ENCODE results near the gene PPP1CC.

PPP1CC gene

DNA sequence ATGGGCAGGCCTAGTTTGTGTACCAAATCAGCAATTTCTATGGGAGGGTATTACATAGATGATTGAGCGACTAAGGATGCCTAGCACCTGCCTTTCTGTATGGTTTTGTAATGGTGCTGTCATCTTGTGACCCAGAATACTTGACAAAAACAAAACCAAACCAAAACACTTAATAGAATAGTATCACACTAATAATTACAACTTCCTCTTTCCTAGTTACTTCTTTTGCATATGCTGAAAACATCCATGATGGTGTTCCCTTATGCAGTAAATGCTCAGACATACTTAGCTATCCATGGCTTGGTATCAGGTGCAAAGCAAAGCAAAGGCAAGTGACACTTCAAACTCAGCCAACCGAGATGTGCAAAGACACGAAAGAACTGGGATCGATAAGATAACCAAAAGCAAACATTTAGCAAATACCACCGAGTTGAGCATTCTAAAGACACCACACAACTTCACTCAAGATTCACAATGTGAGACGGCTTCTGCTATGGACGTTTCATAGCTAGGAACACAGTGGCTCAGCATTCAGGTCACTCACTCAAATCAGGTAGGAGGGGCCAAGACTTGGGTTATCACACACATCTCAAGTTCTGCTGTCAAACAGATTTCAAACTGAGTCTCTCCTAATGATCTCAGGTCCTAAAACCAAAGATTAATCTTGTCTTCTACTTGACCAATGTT lies 24.3 kb downstream of the PPP1CC start:
- Mint-ChIP-seq H3K4me1 (peaks cover 8% of the 10 kb centered on the region), H3K36me3 (peaks cover 70% of the 10 kb centered on the region), H3K9me3 (no peaks in the 10 kb centered on the region), H3K4me3 (no peak overlapping the region), H3K27ac (no peak overlapping the region)
- no peak for ATAC-seq
- DNase-seq (ENCODE audit: low spot score in 2 of 2) = no peak

- ATAC-seq (peak; percentile 79), DNase-seq (ENCODE audit: low spot score in 2 of 2) (no peak)
- H3K4me1 Mint-ChIP-seq = peaks cover 8% of the 10 kb centered on the region
- no peak overlapping the region for H3K4me3 Mint-ChIP-seq
- no peaks in the 10 kb centered on the region for H3K9me3 Mint-ChIP-seq
- no peak overlapping the region for H3K27ac Mint-ChIP-seq
- H3K36me3 Mint-ChIP-seq = peaks cover 68% of the 10 kb centered on the region
Observed at GRCh38 chr12:110717037-110717436, 25.7 kb downstream of the PPP1CC start.

GRCh38 chr12:110708917-110709316 lies 33.8 kb downstream of the PPP1CC start:
- Mint-ChIP-seq H3K4me1 (no peaks in the 10 kb centered on the region), H3K4me3 (no peak overlapping the region), H3K9me3 (no peaks in the 10 kb centered on the region), H3K27ac (no peak overlapping the region), H3K36me3 (peaks cover 20% of the 10 kb centered on the region)
- ATAC-seq = no peak
- DNase-seq (ENCODE audit: low spot score in 2 of 2) = no peak

DNA sequence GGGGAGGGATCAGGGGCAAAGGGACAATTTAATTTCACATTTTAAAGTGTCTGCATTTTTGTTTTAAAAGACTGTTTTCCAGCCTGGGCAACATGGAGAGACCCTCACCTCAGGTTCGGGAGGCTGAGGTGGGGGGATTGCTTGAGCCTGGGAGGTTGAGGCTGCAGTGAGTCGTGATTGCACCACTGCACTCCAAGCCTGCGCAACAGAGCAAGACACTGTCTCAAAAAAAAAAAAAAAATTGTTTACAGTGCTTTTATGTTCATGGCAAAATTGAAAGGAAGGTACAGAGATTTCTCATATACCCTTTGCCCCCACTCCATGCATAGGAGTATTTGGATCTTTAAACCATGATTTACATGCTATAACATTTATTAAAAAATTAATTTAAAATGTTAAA lies 37.4 kb downstream of the PPP1CC start:
- H3K4me1 Mint-ChIP-seq = no peaks in the 10 kb centered on the region
- no peak overlapping the region for H3K27ac Mint-ChIP-seq
- no peak overlapping the region for H3K4me3 Mint-ChIP-seq
- peaks cover 8% of the 10 kb centered on the region for H3K36me3 Mint-ChIP-seq
- no peaks in the 10 kb centered on the region for H3K9me3 Mint-ChIP-seq
- ATAC-seq (no peak), DNase-seq (ENCODE audit: low spot score in 2 of 2) (no peak)

DNA sequence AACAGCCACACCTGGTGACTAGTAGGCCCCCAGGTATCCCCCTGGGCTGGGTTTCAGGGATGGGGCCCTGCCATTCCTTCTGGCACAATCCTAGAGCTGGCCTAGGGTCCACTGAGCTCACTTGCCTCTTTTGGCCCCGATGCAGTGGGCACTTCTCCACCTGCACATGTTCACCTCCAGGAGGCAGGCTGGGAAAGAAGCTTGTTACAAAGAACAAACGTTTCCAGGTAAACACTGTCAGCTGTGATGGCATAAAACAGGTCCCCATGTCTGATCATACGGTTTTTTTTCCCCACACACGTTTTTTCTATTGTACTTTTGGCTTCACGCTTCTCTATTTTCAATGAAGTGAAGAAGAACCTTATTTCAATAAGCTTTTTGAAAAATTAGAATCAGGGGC lies 37.9 kb downstream of the PPP1CC start:
- Mint-ChIP-seq H3K4me1 (no peaks in the 10 kb centered on the region), H3K36me3 (peaks cover 8% of the 10 kb centered on the region), H3K9me3 (no peaks in the 10 kb centered on the region), H3K27ac (no peak overlapping the region), H3K4me3 (no peak overlapping the region)
- DNase-seq (ENCODE audit: low spot score in 2 of 2) = no peak
- ATAC-seq = no peak

DNA sequence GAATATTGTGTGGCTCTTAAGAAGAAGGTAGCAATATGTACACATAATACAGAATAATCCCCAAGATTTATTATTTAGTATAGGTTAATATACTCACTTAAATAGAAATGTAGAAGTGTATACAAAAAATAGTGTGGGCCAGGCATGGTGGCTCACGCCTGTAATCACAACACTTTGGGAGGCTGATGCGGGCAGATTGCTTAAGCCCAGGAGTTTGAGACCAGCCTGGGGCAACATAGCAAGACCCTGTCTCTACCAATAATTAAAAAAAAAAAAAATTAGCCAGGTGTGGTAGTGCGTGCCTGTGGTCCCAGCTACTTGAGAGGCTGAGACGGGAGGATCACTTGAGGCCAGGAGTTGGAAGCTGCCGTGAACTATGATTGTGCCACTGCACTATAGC lies 38.5 kb downstream of the PPP1CC start:
- H3K36me3 Mint-ChIP-seq = peaks cover 8% of the 10 kb centered on the region
- H3K4me1 Mint-ChIP-seq = no peaks in the 10 kb centered on the region
- H3K27ac Mint-ChIP-seq = no peak overlapping the region
- ATAC-seq (no peak), DNase-seq (ENCODE audit: low spot score in 2 of 2) (no peak)
- H3K9me3 Mint-ChIP-seq = no peaks in the 10 kb centered on the region
- H3K4me3 Mint-ChIP-seq = no peak overlapping the region

DNA sequence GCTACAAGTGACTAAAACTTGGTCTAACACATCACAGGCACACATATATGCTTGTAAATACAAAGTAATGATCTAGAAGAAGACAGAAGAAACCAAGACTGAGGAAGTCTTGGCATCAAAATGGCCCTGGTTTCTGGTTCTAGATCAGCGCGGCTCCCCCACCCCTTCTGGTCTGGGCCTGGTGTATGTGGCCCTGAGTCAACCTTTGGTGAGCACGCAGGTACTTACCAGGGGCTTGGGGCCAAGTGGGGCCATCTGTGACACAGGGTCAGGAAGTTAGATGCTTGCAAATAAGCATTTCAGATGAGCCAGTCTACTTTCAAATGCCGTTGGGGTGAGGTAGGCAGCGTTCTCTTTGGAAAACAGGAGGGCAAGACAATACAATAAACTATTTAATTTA lies 40.6 kb downstream of the PPP1CC start:
- H3K4me1 Mint-ChIP-seq = peaks cover 9% of the 10 kb centered on the region
- H3K27ac Mint-ChIP-seq = no peak overlapping the region
- no peak for ATAC-seq
- no peaks in the 10 kb centered on the region for H3K36me3 Mint-ChIP-seq
- no peak overlapping the region for H3K4me3 Mint-ChIP-seq
- no peaks in the 10 kb centered on the region for H3K9me3 Mint-ChIP-seq
- DNase-seq (ENCODE audit: low spot score in 2 of 2) = no peak

GRCh38 chr12:110699591-110700445 lies 42.9 kb downstream of the PPP1CC start:
- H3K4me3 Mint-ChIP-seq = no peak overlapping the region
- DNase-seq (ENCODE audit: low spot score in 2 of 2) (no peak), ATAC-seq (no peak)
- no peaks in the 10 kb centered on the region for H3K9me3 Mint-ChIP-seq
- peaks cover 9% of the 10 kb centered on the region for H3K4me1 Mint-ChIP-seq
- H3K36me3 Mint-ChIP-seq = no peaks in the 10 kb centered on the region
- no peak overlapping the region for H3K27ac Mint-ChIP-seq

DNA sequence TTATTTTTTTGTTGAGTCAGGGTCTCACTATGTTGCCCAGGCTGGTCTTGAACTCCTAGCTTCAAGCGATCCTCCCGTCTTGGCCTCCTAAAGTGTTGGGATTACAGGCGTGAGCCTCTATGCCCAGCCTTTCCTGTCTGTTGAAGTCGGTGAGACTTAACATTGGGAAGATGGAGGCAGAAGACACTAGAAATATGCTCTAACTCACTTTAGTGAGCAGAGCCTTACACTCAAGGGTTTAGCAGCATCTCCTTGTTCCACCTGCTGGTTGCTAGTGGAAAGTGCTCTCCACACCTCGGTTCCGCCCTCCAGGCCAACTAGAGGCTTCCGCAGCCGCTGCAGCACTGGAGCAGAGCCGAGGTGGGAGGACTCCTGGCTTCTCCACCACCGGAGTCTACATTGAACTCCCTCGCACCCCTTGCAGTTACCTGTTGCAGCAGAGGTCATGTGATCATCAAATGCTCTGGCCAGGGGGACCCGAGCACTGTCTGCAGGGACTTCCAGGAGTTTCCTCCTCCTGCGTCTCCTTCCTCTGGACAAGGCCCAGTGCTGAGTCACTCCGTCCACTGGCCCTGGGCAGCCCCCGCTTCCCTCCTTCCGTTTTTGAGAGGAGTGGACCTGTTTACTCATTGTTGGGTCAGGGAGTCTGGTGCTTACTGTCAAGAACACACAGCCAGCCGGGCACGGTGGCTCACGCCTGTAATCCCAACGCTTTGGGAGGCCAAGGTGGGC lies 44.4 kb downstream of the PPP1CC start:
- H3K27ac Mint-ChIP-seq = peak overlapping the region; percentile 44
- no peak overlapping the region for H3K4me3 Mint-ChIP-seq
- no peaks in the 10 kb centered on the region for H3K9me3 Mint-ChIP-seq
- H3K4me1 Mint-ChIP-seq = peaks cover 9% of the 10 kb centered on the region
- ATAC-seq (peak; percentile 98), DNase-seq (ENCODE audit: low spot score in 2 of 2) (peak; percentile 42 to 83)
- no peaks in the 10 kb centered on the region for H3K36me3 Mint-ChIP-seq

GRCh38 chr12:110697236-110697635 lies 45.5 kb downstream of the PPP1CC start:
- DNase-seq (ENCODE audit: low spot score in 2 of 2) = no peak

DNA sequence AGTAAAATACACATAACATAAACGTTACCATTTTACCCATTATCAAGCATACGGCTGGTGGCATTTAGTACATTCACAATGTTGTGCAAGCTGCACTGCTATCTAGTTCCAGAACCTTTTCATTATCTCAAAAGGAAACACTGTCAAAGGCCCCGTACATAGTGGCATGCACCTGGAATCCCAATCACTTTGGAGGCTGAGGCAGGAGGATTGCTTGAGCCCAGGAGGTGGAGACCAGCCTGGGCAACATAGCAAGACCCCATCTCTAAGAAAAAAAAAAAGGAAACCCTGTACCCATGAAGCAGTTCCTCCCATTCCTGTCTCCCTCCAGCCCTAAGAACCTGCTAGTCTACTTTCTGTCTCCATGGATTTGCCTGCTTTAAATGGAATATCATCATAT lies 46.4 kb downstream of the PPP1CC start:
- peaks cover 9% of the 10 kb centered on the region for H3K4me1 Mint-ChIP-seq
- ATAC-seq (no peak), DNase-seq (ENCODE audit: low spot score in 2 of 2) (no peak)
- H3K4me3 Mint-ChIP-seq = no peak overlapping the region
- no peaks in the 10 kb centered on the region for H3K36me3 Mint-ChIP-seq
- H3K27ac Mint-ChIP-seq = peak overlapping the region; percentile 1
- no peaks in the 10 kb centered on the region for H3K9me3 Mint-ChIP-seq

More at GRCh38 chr12:110697236-110697635, 45.5 kb downstream of the PPP1CC start:
- no peaks in the 10 kb centered on the region for H3K36me3 Mint-ChIP-seq
- peaks cover 9% of the 10 kb centered on the region for H3K4me1 Mint-ChIP-seq
- no peak for ATAC-seq
- no peaks in the 10 kb centered on the region for H3K9me3 Mint-ChIP-seq
- H3K27ac Mint-ChIP-seq = peak overlapping the region; percentile 1
- no peak overlapping the region for H3K4me3 Mint-ChIP-seq

DNA sequence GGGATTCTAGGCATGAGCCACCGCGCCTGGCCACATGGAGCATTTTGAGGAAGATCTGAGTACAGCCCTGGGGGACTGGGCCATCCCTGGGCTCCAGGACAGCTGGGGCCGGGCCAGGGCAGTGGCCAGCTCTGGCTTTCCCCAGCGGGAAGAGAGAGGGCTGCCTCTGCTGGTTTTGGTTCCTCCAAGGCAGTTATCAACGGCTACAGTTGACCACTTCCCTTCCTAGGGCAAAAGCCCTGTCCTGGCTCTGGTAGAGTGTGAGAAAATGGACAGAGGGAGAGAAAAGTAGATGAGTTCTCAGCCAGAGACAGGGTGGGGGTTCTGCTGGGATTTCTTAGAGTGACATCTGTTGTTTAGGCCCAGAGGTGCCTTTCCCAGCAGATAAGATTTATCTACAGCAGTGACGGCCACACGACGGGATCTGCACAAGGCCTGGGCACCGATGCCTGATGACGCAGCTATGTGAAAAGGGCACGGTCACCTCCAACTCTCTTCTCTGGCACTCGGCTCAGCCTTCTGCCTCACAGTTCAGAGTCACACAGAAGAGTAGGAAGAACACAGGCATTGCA lies 48.3 kb downstream of the PPP1CC start:
- no peak overlapping the region for H3K4me3 Mint-ChIP-seq
- H3K27ac Mint-ChIP-seq = peak overlapping the region; percentile 52
- no peak for ATAC-seq

DNA sequence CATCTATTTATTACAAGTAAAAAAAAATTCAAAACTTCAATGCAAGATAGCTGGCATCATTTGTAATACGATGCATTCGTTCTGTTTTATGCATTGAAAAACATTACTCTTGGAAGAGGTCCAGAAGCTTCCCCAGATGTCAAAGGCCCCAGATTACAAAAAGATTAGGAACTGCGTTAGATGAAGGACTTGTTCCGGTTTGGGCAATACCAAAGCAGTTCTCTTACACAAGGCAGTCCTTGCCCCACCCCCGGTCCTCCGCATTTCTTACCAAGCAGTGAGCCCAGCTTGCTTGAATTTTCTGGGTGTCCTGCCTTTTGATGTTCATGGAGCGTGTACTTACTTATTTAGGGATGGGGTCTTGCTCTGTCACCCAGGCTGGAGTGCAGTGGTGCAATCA lies 49.0 kb downstream of the PPP1CC start:
- Mint-ChIP-seq H3K4me3 (no peak overlapping the region), H3K27ac (no peak overlapping the region), H3K36me3 (no peaks in the 10 kb centered on the region), H3K9me3 (no peaks in the 10 kb centered on the region), H3K4me1 (peaks cover 24% of the 10 kb centered on the region)
- ATAC-seq (no peak), DNase-seq (ENCODE audit: low spot score in 2 of 2) (no peak)

More for the DNA sequence above, 48.3 kb downstream of the PPP1CC start:
- Mint-ChIP-seq H3K9me3 (no peaks in the 10 kb centered on the region), H3K36me3 (no peaks in the 10 kb centered on the region), H3K4me1 (peaks cover 21% of the 10 kb centered on the region)
- DNase-seq (ENCODE audit: low spot score in 2 of 2) = no peak

DNA sequence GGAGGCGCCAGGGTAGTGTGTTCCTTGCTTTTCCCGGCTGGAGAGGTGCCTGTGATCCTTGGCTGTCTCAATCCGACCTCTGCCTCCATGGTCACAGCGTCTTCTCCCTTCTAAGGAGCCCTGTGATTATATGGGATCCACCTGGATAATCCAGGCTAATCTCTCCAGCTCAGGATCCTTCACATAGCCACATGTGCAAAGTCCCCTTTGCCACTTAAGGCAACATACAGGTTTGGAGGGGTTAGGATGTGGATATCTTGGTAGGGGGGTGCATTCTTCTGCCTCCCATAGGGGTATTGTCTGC lies 52.6 kb downstream of the PPP1CC start:
- Mint-ChIP-seq H3K9me3 (no peaks in the 10 kb centered on the region), H3K36me3 (no peaks in the 10 kb centered on the region), H3K27ac (peak overlapping the region; percentile 94), H3K4me1 (peaks cover 30% of the 10 kb centered on the region), H3K4me3 (peak overlapping the region; percentile 92)
- ATAC-seq = no peak
- no peak for DNase-seq (ENCODE audit: low spot score in 2 of 2)

Measured in stimulated activated effector memory CD8-positive, alpha-beta T cell treated with anti-CD3 and anti-CD28 coated beads, Interleukin-12 subunit alpha, Interleukin-12 subunit beta, amount 100 ng/mL, for 72 hours (primary cell).